GM18907 (cell line): ENCODE results near the gene ZNF846.
A peak's percentile ranks its signal among the peaks of the same experiment; 100 is the strongest.
"Not testable (repeated sequence)": the region's sequence is repeated elsewhere in the genome, so short reads cannot be mapped to it uniquely, and the experiment has no call there.

ENCODE experiments used
- ATAC-seq: cut with Tn5 transposase; IDR thresholded peaks from one replicate; pipeline ENCODE4 v1.9.1; 2021; ENCODE audit warnings: mild to moderate bottlenecking, moderate library complexity; ENCODE audit not compliant: unreplicated experiment

ZNF846 gene

GRCh38 chr19:9768175-9769112 lies at the start of gene ZNF846:
ZNF846 (minus strand) TSS chr19:9768738; CDS start chr19:9764950, 3,788 bp downstream.
- ATAC-seq = peak; percentile 99

GRCh38 chr19:9818175-9818733 lies 49.7 kb upstream of the ZNF846 start:
- ATAC-seq = no peak

GRCh38 chr19:9811139-9811538 lies 42.6 kb upstream of the ZNF846 start:
- ATAC-seq = no peak

GRCh38 chr19:9808855-9809824 lies 40.6 kb upstream of the ZNF846 start:
- ATAC-seq = no peak

- ATAC-seq = no peak
Measured at GRCh38 chr19:9806803-9807202, 38.3 kb upstream of the ZNF846 start.

GRCh38 chr19:9801976-9802375 lies 33.4 kb upstream of the ZNF846 start:
- ATAC-seq = no peak

- no peak for ATAC-seq
Measured at GRCh38 chr19:9799162-9799561, 30.6 kb upstream of the ZNF846 start.

GRCh38 chr19:9797871-9798270 lies 29.3 kb upstream of the ZNF846 start:
- ATAC-seq = no peak

- peak; percentile 56 for ATAC-seq
Measured at GRCh38 chr19:9796113-9796773, 27.7 kb upstream of the ZNF846 start.

- ATAC-seq = peak; percentile 8
Measured at GRCh38 chr19:9793071-9793591, 24.6 kb upstream of the ZNF846 start.

GRCh38 chr19:9792206-9793070 lies 23.9 kb upstream of the ZNF846 start:
- peak; percentile 38 for ATAC-seq

- ATAC-seq = no peak
Measured at GRCh38 chr19:9791552-9792205, 23.1 kb upstream of the ZNF846 start.

- ATAC-seq = not testable (repeated sequence)
Measured at GRCh38 chr19:9791073-9791367, 22.5 kb upstream of the ZNF846 start.

GRCh38 chr19:9789579-9789978 lies 21.0 kb upstream of the ZNF846 start:
- ATAC-seq = not testable (repeated sequence)

- no peak for ATAC-seq
Measured at GRCh38 chr19:9789066-9789465, 20.5 kb upstream of the ZNF846 start.

GRCh38 chr19:9788604-9789003 lies 20.1 kb upstream of the ZNF846 start:
- ATAC-seq = not testable (repeated sequence)

GRCh38 chr19:9786819-9787218 lies 18.3 kb upstream of the ZNF846 start:
- no peak for ATAC-seq

GRCh38 chr19:9786342-9786741 lies 17.8 kb upstream of the ZNF846 start:
- ATAC-seq = no peak
